ENCODE data around the gene PMPCA. TPM values are rescaled to one million over a fixed set of nuclear protein-coding genes. Genes with fewer than 3 reads are reported as not detected.

PMPCA gene
- total RNA-seq, 1 experiment from 2014 or later = 116 TPM

GRCh38 chr9:136383436-136383835 is 27.0 kb upstream of the PMPCA start:
- Histone ChIP-seq H3K27ac (ENCODE audit: low read depth, low read length) (no peak overlapping the region), H3K27me3 (ENCODE audit: insufficient read depth, low read length) (no peaks in the 10 kb centered on the region), H3K9me3 (ENCODE audit: control insufficient read depth in 1 of 2, insufficient read depth in 1 of 2, low read depth in 1 of 2, low read length in 2 of 2) (no peaks in the 10 kb centered on the region), H3K4me2 (ENCODE audit: low read length) (no peak overlapping the region), H3K4me1 (ENCODE audit: control insufficient read depth in 1 of 2, insufficient read depth in 2 of 2, low read length in 2 of 2) (no peaks in the 10 kb centered on the region), H4K20me1 (ENCODE audit: insufficient read depth) (no peaks in the 10 kb centered on the region), H3K79me2 (ENCODE audit: insufficient read depth, low read length) (no peaks in the 10 kb centered on the region), H3K9me2 (ENCODE audit: insufficient read depth) (no peaks in the 10 kb centered on the region), H2AFZ (ENCODE audit: low read depth, low read length, poor library complexity, severe bottlenecking) (no peak overlapping the region), H3K4me3 (replicated peaks in 1 of 2; ENCODE audit: low read depth in 1 of 2, low read length in 2 of 2) (no peak overlapping the region), H3K36me3 (ENCODE audit: control insufficient read depth in 1 of 2, insufficient read depth in 2 of 2, low read length in 2 of 2) (peaks cover 24 to 28% of the 10 kb centered on the region in 2 experiments; a peak in 3 of 4 replicates), H3K9ac (ENCODE audit: low read length) (no peak overlapping the region)
- no peak for DNase-seq (ENCODE audit: low read depth, low spot score)
- intact Hi-C loops (cut with micrococcal nuclease) = no loop called here
- TF ChIP-seq JUND (IDR thresholded peaks at IDR 0.05) (no peak), POLR2A (IDR thresholded peaks at IDR 0.05; ENCODE audit: borderline replicate concordance, extremely low read depth, insufficient read depth, insufficient read length) (no peak), EGR1 (IDR thresholded peaks at IDR 0.05; ENCODE audit: low read depth) (no peak), ELF1 (IDR thresholded peaks at IDR 0.05; ENCODE audit: borderline replicate concordance, low read depth) (no peak), EZH2phosphoT487 (IDR thresholded peaks at IDR 0.05; ENCODE audit: borderline replicate concordance) (no peak), FOSL1 (IDR thresholded peaks at IDR 0.05; ENCODE audit: low read depth) (no peak), SIN3A (IDR thresholded peaks at IDR 0.05; ENCODE audit: low read depth) (no peak), CEBPB (IDR thresholded peaks at IDR 0.05; ENCODE audit: low read depth) (no peak), SP1 (IDR thresholded peaks at IDR 0.05; ENCODE audit: low read depth) (no peak), ZNF274 (IDR thresholded peaks at IDR 0.05; ENCODE audit: low read depth, low read length) (no peak), MAX (IDR thresholded peaks at IDR 0.05) (no peak), CBX3 (IDR thresholded peaks at IDR 0.05; ENCODE audit: low read depth) (no peak), SRF (IDR thresholded peaks at IDR 0.05; ENCODE audit: low read depth) (no peak), YY1 (IDR thresholded peaks at IDR 0.05; ENCODE audit: extremely low read depth, insufficient replicate concordance, low read depth, low read length) (no peak), CTCF (IDR thresholded peaks at IDR 0.05 in 2 of 3, conservative IDR thresholded peaks at IDR 0.05 in 1 of 3; ENCODE audit: borderline replicate concordance in 1 of 3, insufficient read depth in 1 of 3, low read depth in 2 of 3, low read length in 2 of 3) (no peak), RAD21 (IDR thresholded peaks at IDR 0.05; ENCODE audit: low read depth) (no peak), ZBTB33 (IDR thresholded peaks at IDR 0.05; ENCODE audit: extremely low read depth, insufficient replicate concordance, low read length) (no peak), POLR2AphosphoS5 (IDR thresholded peaks at IDR 0.05; ENCODE audit: low read depth, low read length) (no peak), TCF7L2 (IDR thresholded peaks at IDR 0.05; ENCODE audit: borderline replicate concordance, extremely low read depth, insufficient read depth, insufficient read length) (no peak), EZH2 (IDR thresholded peaks at IDR 0.05) (no peak)
- BruUV-seq (replicated peaks) = no TSS peak
- CTCF ChIA-PET = no interaction called here
- POLR2A ChIA-PET = no interaction called here
- RAD21 ChIA-PET (ENCODE audit: low non-redundant PET in 1 of 2, low total read pairs in 2 of 2, uncharacterized antibody in 2 of 2, unreplicated experiment in 2 of 2) = no interaction called here
- ATAC-seq = no peak
